ENCODE measurements around the gene C10orf62. TPM values are rescaled to one million over a fixed set of nuclear protein-coding genes. Genes with fewer than 3 reads are reported as not detected.
"Not testable (repeated sequence)": the region's sequence is repeated elsewhere in the genome, so short reads cannot be mapped to it uniquely, and the experiment has no call there.

Gene C10orf62
- total RNA-seq, 1 donor from 2014 or later: not detected

- no peaks in the 10 kb centered on the region for H3K4me1 Mint-ChIP-seq
- no peaks in the 10 kb centered on the region for H3K9me3 Mint-ChIP-seq
- H3K4me3 Mint-ChIP-seq: no peak overlapping the region
- TF ChIP-seq, protein P1, sequence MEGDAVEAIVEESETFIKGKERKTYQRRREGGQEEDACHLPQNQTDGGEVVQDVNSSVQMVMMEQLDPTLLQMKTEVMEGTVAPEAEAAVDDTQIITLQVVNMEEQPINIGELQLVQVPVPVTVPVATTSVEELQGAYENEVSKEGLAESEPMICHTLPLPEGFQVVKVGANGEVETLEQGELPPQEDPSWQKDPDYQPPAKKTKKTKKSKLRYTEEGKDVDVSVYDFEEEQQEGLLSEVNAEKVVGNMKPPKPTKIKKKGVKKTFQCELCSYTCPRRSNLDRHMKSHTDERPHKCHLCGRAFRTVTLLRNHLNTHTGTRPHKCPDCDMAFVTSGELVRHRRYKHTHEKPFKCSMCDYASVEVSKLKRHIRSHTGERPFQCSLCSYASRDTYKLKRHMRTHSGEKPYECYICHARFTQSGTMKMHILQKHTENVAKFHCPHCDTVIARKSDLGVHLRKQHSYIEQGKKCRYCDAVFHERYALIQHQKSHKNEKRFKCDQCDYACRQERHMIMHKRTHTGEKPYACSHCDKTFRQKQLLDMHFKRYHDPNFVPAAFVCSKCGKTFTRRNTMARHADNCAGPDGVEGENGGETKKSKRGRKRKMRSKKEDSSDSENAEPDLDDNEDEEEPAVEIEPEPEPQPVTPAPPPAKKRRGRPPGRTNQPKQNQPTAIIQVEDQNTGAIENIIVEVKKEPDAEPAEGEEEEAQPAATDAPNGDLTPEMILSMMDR (conservative IDR thresholded peaks at IDR 0.05): no peak
- H3K27me3 Mint-ChIP-seq (ENCODE audit: low read depth): no peaks in the 10 kb centered on the region
- no peak for DNase-seq (ENCODE audit: low read depth, low spot score)
- H3K27ac Mint-ChIP-seq (ENCODE audit: unreplicated experiment): no peak overlapping the region
- H3K36me3 Mint-ChIP-seq (ENCODE audit: low read depth): no peaks in the 10 kb centered on the region
Measured at GRCh38 chr10:97574374-97575126, 15.0 kb upstream of the C10orf62 start.

- Mint-ChIP-seq H3K27me3 (ENCODE audit: low read depth) (no peaks in the 10 kb centered on the region), H3K4me3 (no peak overlapping the region), H3K4me1 (no peaks in the 10 kb centered on the region), H3K27ac (ENCODE audit: unreplicated experiment) (no peak overlapping the region), H3K9me3 (no peaks in the 10 kb centered on the region), H3K36me3 (ENCODE audit: low read depth) (no peaks in the 10 kb centered on the region)
- TF ChIP-seq, protein P1 (conservative IDR thresholded peaks at IDR 0.05): no peak
- no peak for DNase-seq (ENCODE audit: low read depth, low spot score)
Measured at GRCh38 chr10:97575127-97575668, 14.3 kb upstream of the C10orf62 start.

- not testable (repeated sequence) for DNase-seq (ENCODE audit: low read depth, low spot score); H3K36me3 Mint-ChIP-seq (ENCODE audit: low read depth)
Measured at GRCh38 chr10:97576487-97576886, 13.0 kb upstream of the C10orf62 start.

DNA sequence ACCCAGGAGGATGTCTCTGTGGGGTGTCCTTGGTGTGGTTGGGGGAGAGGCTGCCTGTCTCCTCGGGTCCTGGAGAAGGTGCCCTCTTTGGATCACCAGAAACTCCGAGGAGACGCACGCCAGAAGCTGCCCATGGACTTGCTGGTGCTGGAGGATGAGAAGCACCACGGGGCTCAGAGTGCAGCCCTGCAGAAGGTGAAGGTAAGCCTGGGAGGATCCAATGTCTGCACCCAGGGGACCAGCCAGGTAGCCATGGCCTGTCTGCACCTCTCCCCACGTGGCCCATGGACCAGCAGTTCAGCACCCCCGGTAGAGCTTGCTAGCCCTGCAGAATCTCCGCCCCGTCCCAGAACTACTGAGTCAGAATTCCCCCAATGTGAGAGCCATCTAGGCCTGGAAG, 11.8 kb upstream of the C10orf62 start:
- H3K36me3 Mint-ChIP-seq (ENCODE audit: low read depth): no peaks in the 10 kb centered on the region
- TF ChIP-seq, protein P1 (conservative IDR thresholded peaks at IDR 0.05): no peak
- H3K4me1 Mint-ChIP-seq: no peaks in the 10 kb centered on the region
- H3K27ac Mint-ChIP-seq (ENCODE audit: unreplicated experiment): no peak overlapping the region
- H3K27me3 Mint-ChIP-seq (ENCODE audit: low read depth): no peaks in the 10 kb centered on the region
- H3K4me3 Mint-ChIP-seq: no peak overlapping the region
- no peaks in the 10 kb centered on the region for H3K9me3 Mint-ChIP-seq
- no peak for DNase-seq (ENCODE audit: low read depth, low spot score)

More at GRCh38 chr10:97576487-97576886, 13.0 kb upstream of the C10orf62 start:
- H3K4me1 Mint-ChIP-seq; H3K27ac Mint-ChIP-seq (ENCODE audit: unreplicated experiment); H3K9me3 Mint-ChIP-seq; H3K27me3 Mint-ChIP-seq (ENCODE audit: low read depth); H3K4me3 Mint-ChIP-seq: not testable (repeated sequence)

- no peaks in the 10 kb centered on the region for H3K36me3 Mint-ChIP-seq (ENCODE audit: low read depth)
- H3K27me3 Mint-ChIP-seq (ENCODE audit: low read depth): no peaks in the 10 kb centered on the region
- no peak for DNase-seq (ENCODE audit: low read depth, low spot score)
- no peak overlapping the region for H3K27ac Mint-ChIP-seq (ENCODE audit: unreplicated experiment)
- no peaks in the 10 kb centered on the region for H3K9me3 Mint-ChIP-seq
- TF ChIP-seq, protein P1 (conservative IDR thresholded peaks at IDR 0.05): no peak
- H3K4me1 Mint-ChIP-seq: no peaks in the 10 kb centered on the region
- H3K4me3 Mint-ChIP-seq: no peak overlapping the region
Measured at GRCh38 chr10:97578171-97578844, 11.2 kb upstream of the C10orf62 start.

All from neural crest cell (in vitro differentiated cells).